Spleen (tissue), 3 donors: ENCODE measurements around the gene FILIP1.

Experiments
- POLR2A ChIP-seq, 3 donors: fragments of 450-650 bp; IDR thresholded peaks; one replicate each; pipeline ENCODE4 v1.5.1; 2017; ENCODE audit warnings: antibody characterized with exemption in 3 of 3, mild to moderate bottlenecking in 1 of 3
- POLR2AphosphoS5 ChIP-seq, 3 donors: sonication (generic); formaldehyde crosslinking; IDR thresholded peaks; one replicate each; pipeline ENCODE4 v1.5.1; 2017; ENCODE audit warnings: antibody characterized with exemption in 3 of 3

- no peak for TF ChIP-seq POLR2A (IDR thresholded peaks at IDR 0.05)
- no peak for TF ChIP-seq POLR2AphosphoS5 (IDR thresholded peaks at IDR 0.05)
Measured at GRCh38 chr6:75286955-75287354, 206.6 kb downstream of the FILIP1 start.
